Progenitor cell of endocrine pancreas (in vitro differentiated cells): ENCODE data around the gene LDB3. TPM values are rescaled to one million over a fixed set of nuclear protein-coding genes. Genes with fewer than 3 reads are reported as not detected.

Source experiments
- DNase-seq: peaks from one replicate; pipeline ENCODE4 v3.0.0; 2021; ENCODE audit warnings: low spot score; ENCODE audit not compliant: unreplicated experiment
- H3K27ac Mint-ChIP-seq: 2 replicates; pipeline ENCODE4 v1.8.0; 2021; ENCODE audit warnings: mild to moderate bottlenecking, moderate library complexity, mixed read lengths
- H3K27me3 Mint-ChIP-seq: 2 replicates; pipeline ENCODE4 v1.8.0; 2021; ENCODE audit warnings: mixed read lengths
- H3K36me3 Mint-ChIP-seq: 2 replicates; pipeline ENCODE4 v1.8.0; 2022; ENCODE audit warnings: mixed read lengths; ENCODE audit not compliant: insufficient read depth
- H3K4me1 Mint-ChIP-seq: 2 replicates; pipeline ENCODE4 v1.8.0; 2021; ENCODE audit warnings: low read depth, mixed read lengths
- H3K4me3 Mint-ChIP-seq: 2 replicates; pipeline ENCODE4 v1.8.0; 2021; ENCODE audit warnings: low read depth, mild to moderate bottlenecking, moderate library complexity, mixed read lengths
- H3K9me3 Mint-ChIP-seq: 2 replicates; pipeline ENCODE4 v1.8.0; 2021; ENCODE audit warnings: low read depth, mixed read lengths
- CTCF ChIP-seq: fragments of 200-600 bp; sonication (generic); IDR thresholded peaks from one replicate; pipeline ENCODE4 v1.5.0; 2021; ENCODE audit warnings: antibody characterized with exemption, mild to moderate bottlenecking; ENCODE audit not compliant: unreplicated experiment
- total RNA-seq: library from RNA; stranded (reverse); gene quantifications from 2 replicates; pipeline ENCODE4 v1.2.1, GENCODE V29; 2021

The LDB3 gene
- total RNA-seq, 1 donor from 2014 or later: 0.26 TPM

GRCh38 chr10:86690231-86690630 is 21.9 kb downstream of the LDB3 start:
- TF ChIP-seq CTCF: no peak
- Mint-ChIP-seq H3K36me3 (no peaks in the 10 kb centered on the region), H3K27me3 (peaks cover 19% of the 10 kb centered on the region), H3K9me3 (no peaks in the 10 kb centered on the region), H3K4me1 (peaks cover 7% of the 10 kb centered on the region), H3K27ac (no peak overlapping the region), H3K4me3 (no peak overlapping the region)
- DNase-seq: no peak

- Mint-ChIP-seq H3K27me3 (peaks cover 18% of the 10 kb centered on the region), H3K9me3 (no peaks in the 10 kb centered on the region), H3K36me3 (no peaks in the 10 kb centered on the region), H3K4me1 (peaks cover 7% of the 10 kb centered on the region), H3K4me3 (no peak overlapping the region), H3K27ac (no peak overlapping the region)
- no peak for DNase-seq
- no peak for TF ChIP-seq CTCF
These were observed 22.4 kb downstream of the LDB3 start for GRCh38 chr10:86690657-86691084.

- H3K36me3 Mint-ChIP-seq: no peaks in the 10 kb centered on the region
- H3K4me3 Mint-ChIP-seq: no peak overlapping the region
- peaks cover 7% of the 10 kb centered on the region for H3K4me1 Mint-ChIP-seq
- H3K27ac Mint-ChIP-seq: no peak overlapping the region
- DNase-seq: no peak
- H3K27me3 Mint-ChIP-seq: peaks cover 23% of the 10 kb centered on the region
- no peaks in the 10 kb centered on the region for H3K9me3 Mint-ChIP-seq
- TF ChIP-seq CTCF: no peak
These were observed 23.2 kb downstream of the LDB3 start for GRCh38 chr10:86691333-86692022.

GRCh38 chr10:86692023-86692514 is 23.8 kb downstream of the LDB3 start:
- H3K9me3 Mint-ChIP-seq: no peaks in the 10 kb centered on the region
- no peaks in the 10 kb centered on the region for H3K36me3 Mint-ChIP-seq
- H3K4me1 Mint-ChIP-seq: peaks cover 7% of the 10 kb centered on the region
- peaks cover 27% of the 10 kb centered on the region for H3K27me3 Mint-ChIP-seq
- no peak for TF ChIP-seq CTCF
- H3K27ac Mint-ChIP-seq: no peak overlapping the region
- no peak overlapping the region for H3K4me3 Mint-ChIP-seq
- no peak for DNase-seq

- Mint-ChIP-seq H3K27ac (no peak overlapping the region), H3K36me3 (no peaks in the 10 kb centered on the region), H3K27me3 (peaks cover 27% of the 10 kb centered on the region), H3K4me3 (no peak overlapping the region), H3K9me3 (no peaks in the 10 kb centered on the region), H3K4me1 (peaks cover 7% of the 10 kb centered on the region)
- no peak for DNase-seq
- no peak for TF ChIP-seq CTCF
These were observed 24.4 kb downstream of the LDB3 start for GRCh38 chr10:86692664-86693063.
